HepG2 (cell line): ENCODE measurements around the gene SMNDC1. TPM values are rescaled to one million over a fixed set of nuclear protein-coding genes. Genes with fewer than 3 reads are reported as not detected.

Experiments used
- ATAC-seq: fragments of 200-7000 bp; cut with Tn5 transposase; 3 replicates; pipeline ENCODE4 v1.9.1; 2020; ENCODE audit warnings: mild to moderate bottlenecking, moderate library complexity
- BruUV-seq: library from RNA; stranded (reverse); fragments of 400-500 nt; replicated peaks from 2 replicates; lab custom pipeline; 2021; lab: Mats Ljungman, UMichigan
- CTCF ChIA-PET: fragments of 300-600 bp; formaldehyde crosslinking; extraction: SDS; loops from one replicate; lab custom pipeline; 2021; ENCODE audit warnings: low total read pairs, inconsistent platforms, low intra/inter-chr PET ratio; lab: Yijun Ruan, JAX
- POLR2A ChIA-PET: fragments of 350-600 bp; sonication (Branson Sonifier 250); formaldehyde crosslinking; loops from one replicate; lab custom pipeline; 2020; ENCODE audit warnings: antibody characterized with exemption, inconsistent platforms; lab: Yijun Ruan, JAX
- DNase-seq: peaks from one replicate; pipeline ENCODE4 v3.0.0-alpha.2; 2015; ENCODE audit warnings: low spot score
- FAIRE-seq: peaks from 3 replicates; lab custom pipeline; 2011; peaks lifted over from hg19 to GRCh38; lab: Jason Lieb, UNC
- H2AFZ ChIP-seq: one replicate; pipeline ENCODE4 v1.6.1; 2011; ENCODE audit warnings: low read length, inconsistent platforms
- H3K27ac ChIP-seq: fragments of 300-600 bp; 3 replicates; pipeline ENCODE4 v1.8.0; 2011; ENCODE audit warnings: mixed run types, mild to moderate bottlenecking, mixed read lengths, low read length, inconsistent platforms; ENCODE audit not compliant: insufficient read depth; ENCODE audit errors: extremely low read length
- H3K27me3 ChIP-seq, 2 experiments: fragments of 200-600 bp in 1 of 2; 2 replicates in 1 of 2; 3 replicates in 1 of 2; pipeline versions ENCODE4 v1.6.0 to v1.8.0; 2011; ENCODE audit warnings: low read length in 2 of 2, mild to moderate bottlenecking in 2 of 2, moderate library complexity in 2 of 2, inconsistent platforms in 1 of 2; ENCODE audit not compliant: insufficient read depth in 2 of 2, control insufficient read depth in 1 of 2
- H3K36me3 ChIP-seq, 2 experiments: fragments of 200-600 bp in 1 of 2; replicated peaks in 1 of 2; 2 replicates in 1 of 2; 3 replicates in 1 of 2; pipeline versions ENCODE4 v1.5.1 to v1.8.0; 2011; ENCODE audit warnings: low read length in 2 of 2, inconsistent platforms in 1 of 2; ENCODE audit not compliant: insufficient read depth in 2 of 2, control insufficient read depth in 1 of 2
- H3K4me1 ChIP-seq: 2 replicates; pipeline ENCODE4 v1.5.1; 2012; ENCODE audit warnings: low read length, inconsistent platforms; ENCODE audit not compliant: insufficient read depth
- H3K4me2 ChIP-seq: 2 replicates; pipeline ENCODE4 v1.6.0; 2011; ENCODE audit warnings: low read depth, low read length, inconsistent platforms
- H3K4me3 ChIP-seq, 3 experiments: fragments of 200-600 bp in 1 of 3; sonication (generic), shearing (Covaris generic) in 1 of 3; replicated peaks in 1 of 3; 2 replicates each; pipeline ENCODE4 v1.5.1; 2011 to 2016; ENCODE audit warnings: low read length in 3 of 3, inconsistent platforms in 2 of 3, low read depth in 2 of 3, mild to moderate bottlenecking in 2 of 3, control low read depth in 1 of 3, mixed read lengths in 1 of 3; ENCODE audit not compliant: insufficient read depth in 1 of 3
- H3K79me2 ChIP-seq: one replicate; pipeline ENCODE4 v1.6.1; 2011; ENCODE audit warnings: low read length, inconsistent platforms; ENCODE audit not compliant: insufficient read depth
- H3K9ac ChIP-seq: 2 replicates; pipeline ENCODE4 v1.6.0; 2011; ENCODE audit warnings: mild to moderate bottlenecking, low read depth, low read length, inconsistent platforms; ENCODE audit not compliant: insufficient read depth
- H3K9me3 ChIP-seq: 2 replicates; pipeline ENCODE4 v1.5.1; 2012; ENCODE audit warnings: mild to moderate bottlenecking, low read length
- H4K20me1 ChIP-seq: 2 replicates; pipeline ENCODE4 v1.6.0; 2011; ENCODE audit warnings: inconsistent platforms, mild to moderate bottlenecking, low read length, moderate library complexity; ENCODE audit not compliant: insufficient read depth
- CBX1 ChIP-seq: IDR thresholded peaks from one replicate; pipeline ENCODE4 v1.6.1; 2016; ENCODE audit warnings: antibody characterized with exemption, low read depth
- CBX5 ChIP-seq: sonication (generic); formaldehyde crosslinking; IDR thresholded peaks from 2 replicates; pipeline ENCODE4 v1.4.0; 2020; ENCODE audit warnings: missing genetic modification reagents, borderline replicate concordance
- CREM ChIP-seq, 2 experiments: sonication (generic) in 1 of 2; formaldehyde crosslinking in 1 of 2; IDR thresholded peaks; 2 replicates each; pipeline versions ENCODE4 v1.4.0 to v1.6.1; 2016 to 2020; ENCODE audit warnings: antibody characterized with exemption in 1 of 2, mild to moderate bottlenecking in 1 of 2, missing genetic modification reagents in 1 of 2
- HOXA5 ChIP-seq: sonication (generic); formaldehyde crosslinking; IDR thresholded peaks from 2 replicates; pipeline ENCODE4 v1.4.0; 2020; ENCODE audit warnings: missing genetic modification reagents
- KLF12 ChIP-seq: sonication (generic); formaldehyde crosslinking; IDR thresholded peaks from 2 replicates; pipeline ENCODE4 v1.4.0; 2020; ENCODE audit warnings: missing genetic modification reagents, borderline replicate concordance
- NCOR1 ChIP-seq: fragments of 200-600 bp; sonication (generic); IDR thresholded peaks from 2 replicates; pipeline ENCODE4 v1.7.0; 2017; ENCODE audit warnings: antibody characterized with exemption, low read length, borderline replicate concordance
- PHF5A ChIP-seq: IDR thresholded peaks from one replicate; pipeline ENCODE4 v1.6.1; 2018; ENCODE audit warnings: low read depth, missing genetic modification reagents; ENCODE audit not compliant: unreplicated experiment
- STAT6 ChIP-seq: sonication (generic); formaldehyde crosslinking; IDR thresholded peaks from 2 replicates; pipeline ENCODE4 v1.4.0; 2020; ENCODE audit warnings: missing genetic modification reagents, mild to moderate bottlenecking, borderline replicate concordance
- TBL1XR1 ChIP-seq: fragments of 150-350 bp; IDR thresholded peaks from 2 replicates; pipeline ENCODE4 v1.6.1; 2014; ENCODE audit warnings: borderline replicate concordance, low read length; ENCODE audit not compliant: partially characterized antibody
- ZNF260 ChIP-seq: sonication (generic); formaldehyde crosslinking; IDR thresholded peaks from 2 replicates; pipeline ENCODE4 v1.4.0; 2020; ENCODE audit warnings: missing genetic modification reagents, low read depth, mild to moderate bottlenecking, borderline replicate concordance
- ZNF337 ChIP-seq: sonication (generic); formaldehyde crosslinking; IDR thresholded peaks from 2 replicates; pipeline ENCODE4 v1.5.1; 2020; ENCODE audit warnings: missing genetic modification reagents, low read depth, mild to moderate bottlenecking, borderline replicate concordance
- ZNF615 ChIP-seq: sonication (generic); formaldehyde crosslinking; IDR thresholded peaks from 2 replicates; pipeline ENCODE4 v1.5.0; 2020; ENCODE audit warnings: mild to moderate bottlenecking, missing genetic modification reagents, borderline replicate concordance
- ZNF629 ChIP-seq: sonication (generic); formaldehyde crosslinking; conservative IDR thresholded peaks from 2 replicates; pipeline ENCODE4 v1.5.0; 2020; ENCODE audit warnings: missing genetic modification reagents
- ZNF7 ChIP-seq: IDR thresholded peaks from 2 replicates; pipeline ENCODE4 v1.6.1; 2016; ENCODE audit warnings: missing biosample characterization, missing genetic modification reagents
- ZNF879 ChIP-seq: sonication (generic); formaldehyde crosslinking; IDR thresholded peaks from 2 replicates; pipeline ENCODE4 v1.8.1; 2023; ENCODE audit warnings: missing genetic modification reagents
- WGBS: methylation state at CpG from one replicate; pipeline ENCODE4 v1.1.6; 2017; ENCODE audit warnings: low lambda C conversion rate; 5-methylcytosine and 5-hydroxymethylcytosine counted together
- in situ Hi-C: cut with HindIII; loops from 2 replicates; pipeline ENCODE4 v1.10.0; 2017; ENCODE audit warnings: low pct_unique_long_range_greater_than_20kb; ENCODE audit not compliant: extremely low pct_ligation_motif_present
- intact Hi-C: fragments of 100-400 bp; cut with micrococcal nuclease; formaldehyde crosslinking; loops from one replicate; pipeline ENCODE4 v1.10.0; 2022; ENCODE audit not compliant: unreplicated experiment
- polyA plus RNA-seq, 8 experiments: library from polyadenylated mRNA; depleted of rRNA in 3 of 8; stranded (reverse) in 7 of 8; unstranded in 1 of 8; fragments of >200 nt; fragmentation: Illumina TruSeq in 4 of 8; extraction: Trizol in 4 of 8; gene quantifications; 2 replicates each; pipeline versions ENCODE4 v1.2.1 to v1.2.3, GENCODE V29; 2011 to 2016; ENCODE audit warnings: low read depth in 4 of 8, missing spikeins in 1 of 8, mixed read lengths in 1 of 8; ENCODE audit not compliant: insufficient read depth in 1 of 8
- total RNA-seq, 5 experiments: library from RNA; depleted of rRNA; stranded (reverse); fragments of >200 nt; fragmentation: Illumina TruSeq; extraction: Trizol; gene quantifications; 2 replicates each; pipeline ENCODE4 v1.2.3, GENCODE V29; 2016; ENCODE audit warnings: low read depth in 1 of 5
- TF ChIP-seq, protein P1 (sequence below): sonication (generic); formaldehyde crosslinking; IDR thresholded peaks from 2 replicates; pipeline ENCODE4 v1.4.0; 2020; ENCODE audit warnings: mild to moderate bottlenecking, missing genetic modification reagents, borderline replicate concordance

SMNDC1 gene
- total and polyA plus RNA-seq, 2 of the 13 experiments (the other 11 are each of a cell fraction or from before 2014, with no cell fraction given): 7.8 to 8.9 TPM

DNA sequence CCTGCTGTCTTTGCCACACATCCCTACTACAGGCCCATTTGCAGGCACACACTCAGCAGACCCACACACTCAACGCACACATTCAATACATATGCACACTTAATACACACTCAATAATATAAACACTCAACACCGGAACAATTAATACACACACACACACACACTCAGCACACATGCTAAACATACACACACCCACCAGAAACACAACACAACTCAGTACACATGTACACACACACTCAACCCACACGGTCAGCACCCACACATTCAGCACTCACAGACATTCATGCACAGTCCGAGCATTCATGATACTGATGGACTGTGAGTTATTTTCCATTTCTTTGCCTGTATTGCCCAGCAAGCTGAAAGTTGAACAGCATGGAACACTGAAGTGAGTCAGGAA, 35.4 kb upstream of the SMNDC1 start:
- ChIA-PET POLR2A (no interaction called here), CTCF (no interaction called here)
- Histone ChIP-seq H3K27ac (no peak overlapping the region), H3K9ac (no peak overlapping the region), H4K20me1 (no peaks in the 10 kb centered on the region), H3K36me3 (no peaks in the 10 kb centered on the region), H2AFZ (no peak overlapping the region), H3K27me3 (peaks cover 0 to 19% of the 10 kb centered on the region in 2 experiments; a peak in 4 of 5 replicates), H3K4me2 (no peak overlapping the region), H3K4me1 (no peaks in the 10 kb centered on the region), H3K79me2 (no peaks in the 10 kb centered on the region), H3K4me3 (no peak overlapping the region), H3K9me3 (no peaks in the 10 kb centered on the region)
- in situ Hi-C loops: no loop called here
- ATAC-seq: no peak
- DNase-seq: no peak
- intact Hi-C loops: no loop called here
- 82% methylated on average over 4 of the region's 4 CpGs for WGBS
- TF ChIP-seq ZNF260: no peak
- TF ChIP-seq HOXA5 (CRISPR knock-in tag): no peak
- no peak for TF ChIP-seq ZNF615 (CRISPR knock-in tag)
- TF ChIP-seq, protein P1, sequence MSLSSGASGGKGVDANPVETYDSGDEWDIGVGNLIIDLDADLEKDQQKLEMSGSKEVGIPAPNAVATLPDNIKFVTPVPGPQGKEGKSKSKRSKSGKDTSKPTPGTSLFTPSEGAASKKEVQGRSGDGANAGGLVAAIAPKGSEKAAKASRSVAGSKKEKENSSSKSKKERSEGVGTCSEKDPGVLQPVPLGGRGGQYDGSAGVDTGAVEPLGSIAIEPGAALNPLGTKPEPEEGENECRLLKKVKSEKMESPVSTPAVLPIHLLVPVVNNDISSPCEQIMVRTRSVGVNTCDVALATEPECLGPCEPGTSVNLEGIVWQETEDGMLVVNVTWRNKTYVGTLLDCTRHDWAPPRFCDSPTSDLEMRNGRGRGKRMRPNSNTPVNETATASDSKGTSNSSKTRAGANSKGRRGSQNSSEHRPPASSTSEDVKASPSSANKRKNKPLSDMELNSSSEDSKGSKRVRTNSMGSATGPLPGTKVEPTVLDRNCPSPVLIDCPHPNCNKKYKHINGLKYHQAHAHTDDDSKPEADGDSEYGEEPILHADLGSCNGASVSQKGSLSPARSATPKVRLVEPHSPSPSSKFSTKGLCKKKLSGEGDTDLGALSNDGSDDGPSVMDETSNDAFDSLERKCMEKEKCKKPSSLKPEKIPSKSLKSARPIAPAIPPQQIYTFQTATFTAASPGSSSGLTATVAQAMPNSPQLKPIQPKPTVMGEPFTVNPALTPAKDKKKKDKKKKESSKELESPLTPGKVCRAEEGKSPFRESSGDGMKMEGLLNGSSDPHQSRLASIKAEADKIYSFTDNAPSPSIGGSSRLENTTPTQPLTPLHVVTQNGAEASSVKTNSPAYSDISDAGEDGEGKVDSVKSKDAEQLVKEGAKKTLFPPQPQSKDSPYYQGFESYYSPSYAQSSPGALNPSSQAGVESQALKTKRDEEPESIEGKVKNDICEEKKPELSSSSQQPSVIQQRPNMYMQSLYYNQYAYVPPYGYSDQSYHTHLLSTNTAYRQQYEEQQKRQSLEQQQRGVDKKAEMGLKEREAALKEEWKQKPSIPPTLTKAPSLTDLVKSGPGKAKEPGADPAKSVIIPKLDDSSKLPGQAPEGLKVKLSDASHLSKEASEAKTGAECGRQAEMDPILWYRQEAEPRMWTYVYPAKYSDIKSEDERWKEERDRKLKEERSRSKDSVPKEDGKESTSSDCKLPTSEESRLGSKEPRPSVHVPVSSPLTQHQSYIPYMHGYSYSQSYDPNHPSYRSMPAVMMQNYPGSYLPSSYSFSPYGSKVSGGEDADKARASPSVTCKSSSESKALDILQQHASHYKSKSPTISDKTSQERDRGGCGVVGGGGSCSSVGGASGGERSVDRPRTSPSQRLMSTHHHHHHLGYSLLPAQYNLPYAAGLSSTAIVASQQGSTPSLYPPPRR (CRISPR knock-in tag): no peak
- TF ChIP-seq KLF12: no peak
- no peak for TF ChIP-seq CREM (IDR thresholded peaks at IDR 0.05)
- TF ChIP-seq CREM (CRISPR knock-in tag; IDR thresholded peaks at IDR 0.05): no peak
- TF ChIP-seq ZNF337: no peak
- TF ChIP-seq NCOR1: no peak
- no peak for TF ChIP-seq CBX1
- TF ChIP-seq TBL1XR1: no peak
- TF ChIP-seq ZNF879: no peak
- TF ChIP-seq ZNF629: no peak
- TF ChIP-seq PHF5A: no peak
- no peak for TF ChIP-seq CBX5 (CRISPR knock-in tag)
- no peak for TF ChIP-seq ZNF7
- no peak for TF ChIP-seq STAT6
- BruUV-seq: no TSS peak
- no peak for FAIRE-seq
